HFFc6 (cell line): ENCODE measurements around the gene NSUN3. TPM values are rescaled to one million over a fixed set of nuclear protein-coding genes. Genes with fewer than 3 reads are reported as not detected.
A peak's percentile ranks its signal among the peaks of the same experiment; 100 is the strongest.

ENCODE experiments used
- DNase-seq: peaks from one replicate; pipeline ENCODE4 v3.0.0-alpha.2; 2018
- H3K27ac Mint-ChIP-seq: 2 replicates; pipeline ENCODE4 v1.8.0; 2020; ENCODE audit warnings: mild to moderate bottlenecking, mixed read lengths
- H3K27me3 Mint-ChIP-seq: 2 replicates; pipeline ENCODE4 v1.8.0; 2021; ENCODE audit warnings: mild to moderate bottlenecking, moderate library complexity, mixed read lengths; ENCODE audit not compliant: insufficient read depth
- H3K36me3 Mint-ChIP-seq: 2 replicates; pipeline ENCODE4 v1.8.0; 2021; ENCODE audit warnings: low read depth, mixed read lengths
- H3K4me1 Mint-ChIP-seq: 2 replicates; pipeline ENCODE4 v1.8.0; 2020; ENCODE audit warnings: low read depth, mixed read lengths
- H3K4me3 Mint-ChIP-seq: 2 replicates; pipeline ENCODE4 v1.8.0; 2020; ENCODE audit warnings: mild to moderate bottlenecking, moderate library complexity, mixed read lengths
- H3K9me3 Mint-ChIP-seq: 2 replicates; pipeline ENCODE4 v1.8.0; 2020; ENCODE audit warnings: mild to moderate bottlenecking, mixed read lengths
- total RNA-seq, 6 experiments: library from RNA; stranded (reverse); fragmentation: NEBNext Ultra II Directional; extraction: Animal tissue kit (Norgen Biotek cat#: 25700); gene quantifications; 2 replicates in 1 of 6; 3 replicates in 5 of 6; pipeline ENCODE4 v1.2.3, GENCODE V29; 2021
- TF ChIP-seq, protein P1 (sequence below): fragments of 200-600 bp; sonication (generic); IDR thresholded peaks from 2 replicates; pipeline ENCODE4 v1.5.0; 2021; ENCODE audit warnings: antibody characterized with exemption, mild to moderate bottlenecking

NSUN3 gene
- total RNA-seq, 6 experiments from 2014 or later, result 6.1 to 8.8 (median 7.2) TPM

GRCh38 chr3:94175677-94176076 is 112.8 kb downstream of the NSUN3 start:
- Mint-ChIP-seq H3K36me3 (no peaks in the 10 kb centered on the region), H3K4me1 (peaks cover 28% of the 10 kb centered on the region), H3K27me3 (no peaks in the 10 kb centered on the region; the same call in 1 of the 2 replicates), H3K4me3 (no peak overlapping the region), H3K9me3 (no peaks in the 10 kb centered on the region), H3K27ac (no peak overlapping the region)
- TF ChIP-seq, protein P1, sequence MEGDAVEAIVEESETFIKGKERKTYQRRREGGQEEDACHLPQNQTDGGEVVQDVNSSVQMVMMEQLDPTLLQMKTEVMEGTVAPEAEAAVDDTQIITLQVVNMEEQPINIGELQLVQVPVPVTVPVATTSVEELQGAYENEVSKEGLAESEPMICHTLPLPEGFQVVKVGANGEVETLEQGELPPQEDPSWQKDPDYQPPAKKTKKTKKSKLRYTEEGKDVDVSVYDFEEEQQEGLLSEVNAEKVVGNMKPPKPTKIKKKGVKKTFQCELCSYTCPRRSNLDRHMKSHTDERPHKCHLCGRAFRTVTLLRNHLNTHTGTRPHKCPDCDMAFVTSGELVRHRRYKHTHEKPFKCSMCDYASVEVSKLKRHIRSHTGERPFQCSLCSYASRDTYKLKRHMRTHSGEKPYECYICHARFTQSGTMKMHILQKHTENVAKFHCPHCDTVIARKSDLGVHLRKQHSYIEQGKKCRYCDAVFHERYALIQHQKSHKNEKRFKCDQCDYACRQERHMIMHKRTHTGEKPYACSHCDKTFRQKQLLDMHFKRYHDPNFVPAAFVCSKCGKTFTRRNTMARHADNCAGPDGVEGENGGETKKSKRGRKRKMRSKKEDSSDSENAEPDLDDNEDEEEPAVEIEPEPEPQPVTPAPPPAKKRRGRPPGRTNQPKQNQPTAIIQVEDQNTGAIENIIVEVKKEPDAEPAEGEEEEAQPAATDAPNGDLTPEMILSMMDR, result no peak
- no peak for DNase-seq

DNA sequence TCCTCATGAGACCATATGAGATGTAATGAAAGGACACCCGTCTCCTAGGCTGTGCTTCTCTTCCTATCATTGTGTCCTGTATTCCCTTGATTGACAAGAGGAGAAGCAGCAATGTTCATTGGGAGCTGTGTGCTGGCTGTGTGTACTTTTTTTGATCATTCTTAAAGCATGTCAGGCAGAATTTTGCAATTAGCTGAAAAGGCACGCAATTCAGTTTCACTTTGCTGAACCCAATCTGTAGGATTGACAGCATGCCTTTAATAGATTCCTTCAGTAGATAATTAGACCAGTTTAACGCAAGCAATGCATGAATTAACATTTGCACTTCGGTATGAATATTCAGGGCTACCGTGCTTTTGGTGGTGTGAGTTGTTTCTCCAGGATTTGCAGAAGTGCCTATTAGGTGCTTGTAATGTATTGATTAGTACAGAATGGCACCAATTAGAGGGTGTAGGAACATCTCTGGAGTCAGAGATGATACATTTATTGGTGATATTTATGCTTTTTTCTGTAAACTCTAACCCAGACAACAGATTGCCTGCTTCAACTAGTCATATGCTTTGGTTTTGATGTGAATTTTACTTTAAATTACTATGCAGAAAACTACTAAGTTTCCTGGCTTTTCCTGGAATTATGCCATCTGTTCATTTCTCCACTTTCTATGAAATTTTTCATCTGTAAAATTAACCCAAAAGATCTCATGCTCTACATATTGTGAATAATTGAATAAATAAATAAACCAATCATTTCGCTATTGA is 114.3 kb downstream of the NSUN3 start:
- H3K4me3 Mint-ChIP-seq, result peak overlapping the region; percentile 55
- peaks cover 28% of the 10 kb centered on the region for H3K4me1 Mint-ChIP-seq
- no peaks in the 10 kb centered on the region for H3K36me3 Mint-ChIP-seq
- H3K27ac Mint-ChIP-seq, result no peak overlapping the region
- H3K9me3 Mint-ChIP-seq, result no peaks in the 10 kb centered on the region
- DNase-seq, result no peak
- TF ChIP-seq, protein P1, result no peak
- H3K27me3 Mint-ChIP-seq, result no peaks in the 10 kb centered on the region; the same call in 1 of the 2 replicates

Other genes starting within 250 kb of the NSUN3 start
- 1 to 10 TPM; 1.1 to 2.0 (median 1.7) TPM for gene PROS1, start 89.2 kb upstream of the NSUN3 start, total RNA-seq
- gene ARL13B, start 82.9 kb upstream of the NSUN3 start, total RNA-seq, result 10 to 100 TPM in 1 of 6 experiments, 1 to 10 TPM in 5; 5.0 to 10.6 (median 8.5) TPM
- not detected for gene STX19, start 34.5 kb upstream of the NSUN3 start, total RNA-seq
- 1 to 10 TPM; 3.0 to 4.7 (median 3.6) TPM for gene DHFR2, start 145 bp upstream of the NSUN3 start, total RNA-seq